NCI-H345 treated with DMSO at 0.1 percent for 48 hours (cell line): Measurements from ENCODE around the gene NXPH3.

Experiments used
- DNase-seq: peaks from one replicate; lab custom pipeline; 2025; ENCODE audit not compliant: unreplicated experiment; lab: John Stamatoyannopoulos, UW

Gene NXPH3

DNA sequence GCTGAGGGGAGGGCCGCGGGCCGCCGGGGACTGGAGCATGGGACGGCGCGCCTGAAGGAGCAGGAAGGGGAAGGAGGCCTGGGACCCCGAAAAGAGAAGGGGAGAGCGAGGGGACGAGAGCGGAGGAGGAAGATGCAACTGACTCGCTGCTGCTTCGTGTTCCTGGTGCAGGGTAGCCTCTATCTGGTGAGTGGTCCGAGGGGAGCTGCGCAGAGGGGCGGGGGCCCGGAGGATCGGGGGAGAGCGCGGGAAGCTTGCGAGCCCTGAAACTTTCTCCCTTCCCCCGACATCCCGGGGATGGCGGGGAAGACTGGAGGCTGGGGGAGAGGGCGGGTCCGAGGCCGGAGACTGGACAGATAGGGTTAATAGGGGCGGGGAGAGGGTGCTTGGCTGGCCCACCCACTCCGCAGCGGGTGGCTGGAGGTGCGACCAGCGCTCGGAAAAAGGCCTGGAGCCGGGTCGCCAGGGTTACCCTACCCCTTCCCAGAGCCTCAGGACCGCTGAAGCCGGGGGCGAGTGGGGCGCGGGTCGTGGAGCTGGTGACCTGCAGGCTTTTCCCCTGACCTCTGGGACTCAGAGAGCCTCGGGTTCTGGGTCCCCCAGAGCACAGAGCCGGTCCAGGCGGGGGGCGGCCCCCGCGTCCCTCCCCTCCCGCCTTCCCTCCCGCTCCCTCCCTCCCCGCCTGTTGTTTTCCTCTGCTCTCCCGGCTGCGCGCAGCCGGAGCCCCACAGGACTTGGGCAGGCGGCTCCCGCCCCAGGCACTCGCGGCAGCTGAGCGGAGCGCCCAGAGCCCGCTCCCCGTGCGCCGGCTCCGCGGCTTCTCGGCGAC, 631 bp downstream of the NXPH3 start:
- DNase-seq: no peak

DNA sequence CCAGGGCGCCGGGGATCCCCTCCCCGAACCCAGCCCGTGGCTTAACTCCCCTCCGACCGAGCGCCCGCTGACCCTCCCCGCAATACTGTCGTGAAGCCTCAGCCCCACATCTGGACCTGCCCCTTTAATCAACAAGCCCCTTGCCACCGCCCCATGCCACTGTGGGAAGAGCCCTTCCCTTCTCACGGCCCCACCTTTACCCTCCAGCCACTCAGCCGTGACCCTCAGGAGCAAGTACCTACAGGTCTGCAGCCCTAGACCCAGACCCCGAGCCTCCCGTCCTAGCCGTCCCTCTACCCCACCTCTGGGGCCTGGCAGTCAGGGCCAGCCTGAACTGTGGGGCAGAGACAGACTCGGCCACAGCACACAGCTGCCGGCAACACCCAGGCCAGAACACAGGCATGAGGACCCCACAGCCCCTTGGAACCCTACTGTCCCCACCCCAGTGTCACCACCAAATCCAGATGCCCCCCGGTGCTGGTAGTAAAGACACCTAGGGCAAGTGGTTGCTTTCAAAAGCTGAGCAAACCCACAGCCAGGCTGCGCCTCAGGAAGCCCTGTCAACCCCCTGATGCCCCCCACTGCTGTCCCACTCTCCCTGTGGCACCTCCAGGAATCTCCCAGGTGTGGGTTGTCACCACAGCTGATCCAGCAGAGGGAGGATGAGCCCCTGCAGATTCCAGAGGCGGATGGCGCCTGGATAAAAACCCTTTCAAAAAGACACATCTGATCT, 1.4 kb downstream of the NXPH3 start:
- DNase-seq: no peak

GRCh38 chr17:49577650-49577934, 1.9 kb downstream of the NXPH3 start:
- no peak for DNase-seq

DNA sequence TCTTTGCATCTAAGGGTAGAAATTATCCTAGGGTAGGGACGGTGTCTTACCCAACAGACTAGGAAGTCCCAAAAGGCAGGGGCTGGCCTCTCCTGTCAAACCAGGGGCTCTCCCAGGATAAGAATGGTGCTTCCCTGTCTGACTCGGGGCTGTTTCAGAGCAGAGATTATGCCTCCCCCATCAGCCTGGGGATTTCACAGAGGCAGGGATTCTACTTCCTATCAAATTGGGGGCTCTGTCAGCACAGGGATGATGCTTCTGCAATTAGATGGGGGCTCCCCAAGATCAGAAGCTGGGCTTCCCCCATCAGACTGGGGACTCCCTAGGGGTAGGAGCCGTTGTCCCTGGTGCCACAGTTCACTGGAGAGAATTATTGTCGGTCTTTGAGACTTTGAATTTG, 2.3 kb downstream of the NXPH3 start:
- DNase-seq: no peak

GRCh38 chr17:49578414-49578813, 2.7 kb downstream of the NXPH3 start:
- DNase-seq: no peak

DNA sequence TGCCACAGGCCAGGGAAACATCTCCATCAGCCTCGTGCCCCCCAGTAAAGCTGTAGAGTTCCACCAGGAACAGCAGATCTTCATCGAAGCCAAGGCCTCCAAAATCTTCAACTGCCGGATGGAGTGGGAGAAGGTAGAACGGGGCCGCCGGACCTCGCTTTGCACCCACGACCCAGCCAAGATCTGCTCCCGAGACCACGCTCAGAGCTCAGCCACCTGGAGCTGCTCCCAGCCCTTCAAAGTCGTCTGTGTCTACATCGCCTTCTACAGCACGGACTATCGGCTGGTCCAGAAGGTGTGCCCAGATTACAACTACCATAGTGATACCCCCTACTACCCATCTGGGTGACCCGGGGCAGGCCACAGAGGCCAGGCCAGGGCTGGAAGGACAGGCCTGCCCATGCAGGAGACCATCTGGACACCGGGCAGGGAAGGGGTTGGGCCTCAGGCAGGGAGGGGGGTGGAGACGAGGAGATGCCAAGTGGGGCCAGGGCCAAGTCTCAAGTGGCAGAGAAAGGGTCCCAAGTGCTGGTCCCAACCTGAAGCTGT, 3.4 kb downstream of the NXPH3 start:
- DNase-seq: no peak

GRCh38 chr17:49579522-49579921, 3.9 kb downstream of the NXPH3 start:
- no peak for DNase-seq

GRCh38 chr17:49580055-49580721, 4.5 kb downstream of the NXPH3 start:
- no peak for DNase-seq

- DNase-seq: no peak
Measured at GRCh38 chr17:49580981-49581647, 5.4 kb downstream of the NXPH3 start.

DNA sequence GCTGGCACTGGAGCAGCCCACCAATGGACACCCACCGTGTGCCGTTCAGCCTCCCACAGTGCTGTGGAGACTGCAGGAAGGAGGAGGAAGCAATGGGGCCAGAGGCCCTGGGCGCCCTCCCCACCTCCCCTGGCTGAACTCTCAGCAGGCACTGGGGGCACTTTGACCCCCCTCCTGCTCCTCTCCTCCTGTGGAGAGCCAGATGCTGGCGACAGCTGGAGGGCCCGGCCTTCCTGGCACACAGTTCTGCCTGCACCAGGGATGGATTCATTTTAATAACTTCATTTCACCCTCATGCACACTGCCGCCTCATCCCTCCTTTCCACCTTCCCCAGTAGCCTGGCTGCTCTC, 6.0 kb downstream of the NXPH3 start:
- no peak for DNase-seq

GRCh38 chr17:49582055-49582722, 6.5 kb downstream of the NXPH3 start:
- DNase-seq: no peak

- no peak for DNase-seq
Measured at GRCh38 chr17:49582789-49583188, 7.1 kb downstream of the NXPH3 start.

DNA sequence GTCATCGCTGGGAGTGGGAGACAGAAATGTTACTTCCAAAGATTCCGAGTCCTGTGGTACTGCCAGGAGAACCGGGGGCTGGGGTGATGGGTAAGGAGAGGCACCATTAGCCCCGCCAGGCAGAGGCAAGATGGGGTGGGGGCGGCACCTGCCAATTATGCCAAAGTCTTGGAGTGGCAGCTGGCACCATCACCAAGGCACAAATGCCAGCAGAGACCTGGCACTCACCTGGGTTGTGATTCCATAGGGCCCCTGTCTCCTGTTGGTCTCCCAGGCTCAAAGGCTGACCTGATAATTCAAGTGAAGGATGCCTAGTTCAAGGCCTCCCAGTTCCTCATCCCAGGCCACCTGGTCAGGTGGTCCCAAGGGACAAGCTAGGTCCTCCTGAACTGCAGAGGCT, 7.6 kb downstream of the NXPH3 start:
- no peak for DNase-seq

DNA sequence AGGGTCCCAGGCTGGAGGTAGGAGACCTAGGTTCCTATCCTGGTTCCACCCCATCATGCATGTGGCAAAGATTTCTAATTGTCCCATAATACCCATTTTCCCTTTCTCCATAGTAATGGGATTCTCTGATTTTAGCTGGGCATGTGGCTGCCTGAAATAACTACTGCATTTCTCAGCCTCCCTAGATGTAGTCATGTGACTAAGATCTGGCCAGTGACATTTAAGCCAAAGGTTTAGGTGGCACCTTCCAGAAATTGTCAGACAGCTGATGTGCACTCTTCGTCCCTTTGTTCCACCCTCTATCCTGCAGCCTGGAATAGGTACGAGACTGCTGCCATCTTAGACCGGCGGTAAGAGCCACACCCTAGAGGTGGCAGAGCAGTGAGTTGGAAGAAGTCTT, 8.2 kb downstream of the NXPH3 start:
- DNase-seq: no peak

- DNase-seq: no peak
Measured at GRCh38 chr17:49585422-49586027, 9.9 kb downstream of the NXPH3 start.

DNA sequence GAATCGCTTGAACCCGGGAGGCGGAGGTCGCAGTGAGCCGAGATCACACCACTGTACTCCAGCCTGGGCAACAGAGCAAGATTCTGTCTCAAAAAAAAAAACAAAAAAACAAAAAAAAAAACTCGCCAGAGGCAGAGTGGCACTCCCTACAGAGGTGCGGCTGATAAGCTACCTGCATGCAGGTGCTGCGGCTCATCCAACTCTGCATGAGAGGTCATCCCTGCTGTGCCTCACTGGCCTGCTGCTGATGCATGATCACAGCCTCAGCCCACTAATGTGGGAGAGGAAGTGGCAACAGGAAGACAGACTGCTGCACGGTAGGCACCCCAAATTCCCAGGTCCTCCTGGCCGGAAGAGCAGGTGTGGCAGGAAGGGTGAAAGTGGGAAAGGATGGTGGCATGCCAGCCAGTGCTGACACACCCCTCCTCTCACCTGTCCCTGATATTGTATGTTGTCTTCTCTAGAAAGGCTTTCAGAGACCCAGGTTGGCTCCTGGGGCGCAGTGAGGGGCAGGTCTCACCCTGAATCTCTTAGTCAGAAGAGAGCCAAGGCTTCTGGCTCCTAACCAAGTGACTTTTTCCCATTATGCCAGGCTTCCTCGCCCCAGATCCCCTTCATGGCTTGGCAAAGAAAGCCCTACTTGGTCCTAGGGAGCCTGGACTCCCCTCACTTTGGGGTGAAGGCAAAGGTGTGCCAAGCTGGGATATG, 11.8 kb downstream of the NXPH3 start:
- no peak for DNase-seq

DNA sequence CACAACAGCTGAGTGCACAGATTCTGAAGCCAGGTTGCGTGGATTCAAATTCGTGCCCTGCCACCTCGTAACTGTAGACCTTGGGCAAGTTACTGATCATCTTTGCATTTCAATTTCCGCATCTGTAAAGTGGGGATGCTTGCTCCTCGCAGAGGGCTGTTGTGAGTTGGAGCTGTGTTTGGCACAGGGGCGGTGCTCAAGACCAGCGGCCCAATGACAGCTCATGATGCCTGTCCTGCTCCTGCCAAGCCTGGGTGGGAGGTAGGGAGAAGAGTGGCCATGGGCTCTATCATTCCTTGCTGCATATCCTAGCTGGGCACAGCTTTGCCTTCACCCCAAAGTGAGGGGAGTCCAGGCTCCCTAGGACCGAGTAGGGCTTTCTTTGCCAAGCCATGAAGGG, 12.6 kb downstream of the NXPH3 start:
- no peak for DNase-seq

DNA sequence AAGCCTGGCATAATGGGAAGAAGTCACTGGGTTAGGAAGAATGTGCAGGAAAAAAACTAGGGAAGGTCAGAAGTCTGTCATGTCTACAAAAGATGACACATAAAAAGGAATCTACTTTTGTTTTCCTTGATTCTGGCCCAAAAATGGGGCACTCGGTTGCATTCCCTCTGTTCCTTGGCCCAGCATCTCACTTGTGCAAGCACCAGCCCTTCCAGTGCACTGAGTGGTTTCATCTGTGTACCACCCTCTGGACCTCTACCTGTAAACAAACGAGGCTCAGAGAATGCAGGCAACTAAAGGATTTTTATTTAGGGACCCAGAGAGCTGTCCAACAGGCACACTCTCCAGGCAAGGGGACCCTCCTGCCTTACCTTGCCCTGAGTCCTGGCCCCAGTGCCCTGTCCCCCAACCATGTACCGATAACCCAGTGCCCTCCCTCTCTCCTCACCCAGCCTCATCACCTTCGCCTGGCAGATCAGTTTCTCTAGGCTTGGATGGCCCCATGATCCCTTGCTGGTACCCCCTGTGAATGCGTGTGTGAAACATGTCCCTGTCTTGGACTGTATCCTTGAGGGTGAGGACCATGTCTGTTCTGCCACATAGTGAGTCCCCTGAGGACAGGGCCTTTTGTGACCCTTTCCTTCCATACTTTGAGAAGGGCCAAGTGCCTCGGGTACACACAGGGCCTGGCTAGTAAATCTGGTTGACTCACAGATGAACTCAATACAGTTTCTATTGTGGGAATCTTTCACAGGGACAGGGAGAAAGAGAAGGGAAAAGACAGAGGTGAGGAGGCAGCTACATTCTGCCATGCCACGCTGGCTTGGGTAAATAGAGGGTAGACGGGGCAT, 13.3 kb downstream of the NXPH3 start:
- DNase-seq: no peak

- DNase-seq: no peak
Measured at GRCh38 chr17:49589577-49589927, 13.9 kb downstream of the NXPH3 start.
